NCI-H2171 treated with DMSO at 0.1 percent for 48 hours (cell line): ENCODE measurements around the gene STK38L.

Experiments
- DNase-seq: peaks from one replicate; lab custom pipeline; 2025; lab: John Stamatoyannopoulos, UW

Gene STK38L

DNA sequence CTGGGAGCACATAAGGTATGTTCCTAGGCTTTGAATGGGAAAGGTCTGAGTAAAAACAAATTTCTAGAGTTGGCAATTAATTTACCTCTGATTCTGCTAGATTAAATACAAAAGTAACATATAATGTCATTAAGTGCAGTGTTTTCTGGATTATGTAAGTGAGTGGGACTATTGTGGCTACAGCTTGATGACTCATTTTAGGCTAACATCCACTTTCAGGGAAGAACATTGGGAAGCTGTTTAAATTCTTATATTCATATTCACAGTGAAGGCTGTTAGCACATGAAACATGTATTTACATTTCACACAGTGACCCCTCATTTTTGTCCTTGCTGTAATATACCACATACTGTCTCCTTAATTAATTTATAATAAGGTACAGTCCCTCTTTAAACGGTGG lies 75.3 kb downstream of the STK38L start:
- no peak for DNase-seq

DNA sequence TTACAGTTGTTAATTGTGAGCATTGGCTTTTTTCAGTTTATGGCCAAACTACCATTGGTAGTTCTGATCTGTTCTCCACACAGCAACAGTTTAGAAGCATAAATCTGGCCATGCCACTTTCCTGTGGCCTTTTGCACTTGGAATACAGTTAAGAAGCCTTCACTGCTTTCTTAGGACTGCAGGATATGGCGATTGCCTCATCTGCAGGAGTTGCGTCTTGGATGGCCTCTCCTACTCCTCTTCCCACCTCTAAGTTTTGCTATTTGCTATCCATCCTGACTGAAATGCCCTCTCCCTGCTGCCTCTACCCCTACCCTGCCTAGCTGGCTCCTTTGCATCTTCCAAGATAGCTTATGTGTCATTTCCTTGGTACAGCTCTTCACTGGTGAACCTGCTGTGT lies 75.8 kb downstream of the STK38L start:
- no peak for DNase-seq

DNA sequence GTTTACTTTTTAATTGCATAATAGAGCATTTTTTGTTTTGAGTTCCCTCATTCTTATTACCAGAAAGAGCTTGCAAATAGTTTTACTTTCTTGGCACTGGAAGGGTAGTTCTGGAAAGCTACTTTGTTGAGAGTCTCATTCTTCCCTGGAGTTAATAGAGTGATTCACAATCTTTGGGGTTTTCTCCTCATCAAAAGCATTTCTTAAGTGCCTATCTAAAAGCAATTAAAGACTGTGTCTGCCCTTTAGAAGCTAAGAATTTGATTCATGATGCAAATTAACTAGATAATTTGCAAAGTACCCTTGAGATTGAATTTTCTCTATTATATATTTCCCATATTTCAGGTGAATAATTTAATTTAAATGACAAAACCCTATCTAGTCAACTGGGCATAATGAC lies 80.4 kb downstream of the STK38L start:
- no peak for DNase-seq

DNA sequence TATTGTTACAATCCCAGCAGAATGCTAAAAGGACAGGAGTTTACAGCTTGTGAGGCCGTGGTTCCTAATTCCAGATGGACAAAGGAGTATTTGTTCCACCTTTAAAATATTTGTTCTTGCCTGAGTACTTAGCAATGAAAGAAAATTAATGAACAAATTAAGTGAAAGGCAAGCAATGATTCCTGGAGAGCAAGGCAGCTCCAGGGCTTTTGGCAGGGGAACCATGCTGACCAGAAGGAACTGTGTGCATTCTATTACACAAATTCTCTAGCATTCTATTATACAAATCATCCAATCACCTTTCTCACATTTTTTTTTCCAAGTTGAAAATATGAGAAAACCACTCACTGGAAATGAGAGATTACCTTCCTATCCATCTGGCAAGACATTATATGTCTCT lies 86.8 kb downstream of the STK38L start:
- DNase-seq: no peak

DNA sequence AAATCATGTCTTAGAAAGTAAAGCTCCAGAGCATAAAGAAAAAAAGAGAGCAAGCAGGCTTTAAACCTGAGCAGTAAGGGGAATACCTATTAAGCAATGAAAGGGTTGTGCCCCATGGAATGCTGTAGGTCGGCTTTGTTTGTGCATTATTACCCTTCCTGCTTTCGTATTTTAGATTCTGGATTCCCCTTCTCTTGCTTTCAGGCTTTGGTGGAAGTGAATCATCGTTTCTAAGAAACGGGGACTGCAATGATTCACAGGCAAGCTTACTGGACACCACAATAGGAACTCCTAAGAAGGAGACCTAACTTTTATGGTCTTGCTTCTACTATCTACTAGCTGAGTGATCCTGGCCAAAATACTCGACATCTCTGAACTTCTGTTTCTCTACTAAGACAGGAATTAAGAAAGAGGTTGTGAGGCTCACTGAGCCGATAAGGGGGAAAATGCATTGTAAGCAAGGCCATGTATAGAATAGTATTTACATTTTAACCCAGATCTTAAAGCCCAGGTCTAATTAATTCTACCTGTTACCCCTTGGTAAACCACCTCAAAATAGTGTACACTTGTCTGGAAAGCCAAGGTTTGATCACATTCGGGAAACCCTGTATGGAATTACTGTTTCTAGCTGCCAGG lies 87.3 kb downstream of the STK38L start:
- no peak for DNase-seq

DNA sequence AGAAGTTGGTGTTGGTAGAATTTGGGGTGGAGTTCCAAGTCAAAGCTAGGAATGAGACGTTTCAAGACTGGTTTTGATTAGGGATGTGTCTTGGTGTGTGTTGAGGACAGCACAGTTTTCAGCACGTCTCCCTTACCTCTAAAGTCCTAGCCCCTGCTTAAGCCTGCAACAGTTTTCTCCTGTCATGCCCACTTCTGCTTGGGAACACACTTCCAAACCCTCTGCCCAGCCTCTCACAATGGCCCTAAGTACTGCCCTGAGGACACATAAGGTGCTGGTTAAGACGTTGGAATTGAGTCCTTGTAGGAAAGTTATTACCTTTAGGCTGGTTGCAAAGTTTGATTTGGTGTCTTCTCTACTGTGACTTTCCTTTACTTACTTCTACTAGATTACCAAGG lies 87.8 kb downstream of the STK38L start:
- no peak for DNase-seq

DNA sequence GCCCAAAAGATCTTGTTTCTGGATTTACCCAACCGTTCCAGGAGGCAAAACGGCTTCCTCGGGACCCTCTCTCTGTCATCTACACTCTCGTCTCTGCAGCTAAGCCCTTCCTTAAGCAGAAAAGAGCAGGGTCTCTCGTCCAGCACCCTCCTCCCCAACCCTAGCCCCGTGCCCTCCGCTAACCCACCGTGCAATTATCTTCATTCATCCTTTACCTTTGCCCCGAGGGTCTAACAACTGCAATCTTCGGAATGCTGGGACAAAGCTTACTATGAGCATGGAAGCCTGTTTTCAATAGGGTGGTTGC lies 88.3 kb downstream of the STK38L start:
- DNase-seq: peak; percentile 78

DNA sequence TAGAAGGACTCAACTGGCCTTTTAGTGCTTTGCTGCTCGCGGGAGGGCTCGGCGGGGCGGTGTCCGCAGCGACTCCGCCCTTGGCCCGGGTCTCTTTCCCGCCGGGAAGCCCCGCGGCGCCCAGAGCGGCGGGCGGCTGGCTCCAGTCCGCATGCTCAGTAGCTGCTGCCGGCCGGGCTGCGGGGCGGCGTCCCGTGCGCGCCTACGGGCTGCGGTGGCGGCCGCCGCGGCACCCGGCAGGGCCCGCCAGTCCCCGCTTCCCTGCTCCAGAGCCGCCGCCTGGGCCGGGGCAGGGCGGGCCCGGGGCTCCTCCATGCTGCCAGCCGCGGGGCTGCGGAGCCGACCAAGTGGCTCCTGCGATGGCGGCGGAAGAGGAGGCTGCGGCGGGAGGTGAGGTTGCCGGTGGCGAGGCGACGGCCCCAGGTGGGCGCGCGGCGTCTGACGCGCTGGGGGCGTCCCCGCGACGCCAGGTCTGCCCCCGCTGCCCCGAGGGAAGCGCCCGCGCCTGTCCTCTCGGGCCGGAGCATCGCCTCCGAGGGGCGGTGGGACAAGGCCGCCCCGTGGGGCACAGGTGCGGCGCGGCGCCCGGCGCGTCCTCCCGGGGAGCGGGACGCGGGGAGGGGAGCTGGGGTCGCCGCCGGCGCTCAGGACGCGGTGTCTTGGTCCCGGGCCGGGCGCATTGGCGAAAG lies 88.8 kb downstream of the STK38L start, which contains the start of gene BMAL2:
Gene BMAL2, plus strand, starts transcription at position 123 of the 689 bp plus-strand sequence. Its CDS starts 237 bp downstream, at position 360.
- DNase-seq: peak; percentile 96

DNA sequence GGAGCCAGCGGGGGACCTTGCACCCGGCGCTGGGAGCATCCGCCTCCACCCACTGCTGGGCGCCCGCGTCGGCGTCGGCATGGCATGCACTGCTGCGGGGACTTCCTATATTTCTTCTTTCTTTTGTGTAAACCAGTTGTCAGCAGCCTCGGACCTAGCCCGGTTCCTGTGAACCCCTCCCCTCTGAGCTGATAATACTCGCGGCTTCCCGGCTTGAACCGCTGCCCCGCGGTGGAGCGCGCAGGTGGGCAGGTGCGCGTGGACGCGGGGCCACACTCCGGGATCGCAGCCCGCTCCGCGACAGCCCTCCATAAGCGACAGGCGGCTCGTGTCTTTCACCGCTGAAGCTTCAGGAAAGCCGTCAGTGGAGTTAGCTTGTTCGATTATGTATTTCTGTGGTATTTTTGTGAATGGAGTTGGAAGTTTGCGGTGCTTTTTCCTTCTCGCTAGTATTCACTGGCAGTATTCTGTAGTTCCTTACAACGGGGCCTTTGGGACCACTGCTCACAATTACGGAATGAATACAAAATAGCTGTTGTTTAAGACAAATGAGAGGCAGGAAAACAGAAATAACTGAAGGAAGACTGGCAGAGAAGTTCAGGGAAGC lies 89.4 kb downstream of the STK38L start:
- peak; percentile 85 for DNase-seq

DNA sequence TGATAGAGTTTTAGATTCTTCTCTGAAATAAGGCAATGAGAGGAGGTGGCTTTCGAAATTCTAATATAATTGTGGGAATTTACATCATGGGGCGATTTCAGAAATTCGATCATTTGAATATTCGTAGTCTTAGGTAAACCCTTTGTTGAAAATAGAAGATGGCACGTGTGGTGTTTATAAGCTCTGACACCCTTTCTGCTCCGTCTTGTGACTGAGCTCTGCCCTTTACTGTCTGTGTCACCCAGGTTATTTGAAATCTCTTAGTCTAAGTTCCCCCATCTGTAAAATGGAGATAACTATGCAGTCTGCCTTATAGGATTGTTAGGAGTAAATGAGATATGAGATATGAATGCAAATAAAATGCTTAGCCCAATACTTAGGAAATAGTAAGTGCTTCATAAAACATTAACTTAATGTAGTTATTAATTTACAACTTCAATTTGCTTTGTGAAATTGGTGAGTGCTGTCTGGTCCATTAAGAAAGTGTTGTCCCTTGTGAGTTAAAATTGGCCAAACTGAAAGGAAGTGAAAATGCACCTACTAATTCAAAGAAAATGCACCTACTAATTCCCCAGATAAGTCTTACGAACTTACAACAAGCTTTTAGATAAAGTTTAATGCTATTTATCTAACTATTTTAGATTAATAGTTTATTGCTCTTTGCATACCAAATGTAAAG lies 90.1 kb downstream of the STK38L start:
- DNase-seq: peak; percentile 72

DNA sequence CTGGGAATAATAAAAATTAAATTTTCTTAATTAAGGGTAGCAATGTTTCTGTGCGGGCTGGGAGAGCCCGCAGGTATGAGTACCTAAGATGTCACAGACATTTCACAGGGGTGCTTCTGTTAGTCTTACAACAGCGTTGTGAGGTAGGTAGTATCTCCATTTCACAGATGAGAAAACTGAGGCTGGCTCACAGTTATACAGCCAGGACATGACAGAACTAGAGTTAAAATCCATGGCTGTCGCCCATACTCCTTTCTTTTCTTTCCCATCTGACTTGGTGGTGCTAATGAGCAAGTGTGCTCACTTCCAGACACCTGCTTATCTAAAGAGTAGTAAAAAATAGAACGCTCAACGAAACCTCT lies 90.6 kb downstream of the STK38L start:
- DNase-seq: no peak

DNA sequence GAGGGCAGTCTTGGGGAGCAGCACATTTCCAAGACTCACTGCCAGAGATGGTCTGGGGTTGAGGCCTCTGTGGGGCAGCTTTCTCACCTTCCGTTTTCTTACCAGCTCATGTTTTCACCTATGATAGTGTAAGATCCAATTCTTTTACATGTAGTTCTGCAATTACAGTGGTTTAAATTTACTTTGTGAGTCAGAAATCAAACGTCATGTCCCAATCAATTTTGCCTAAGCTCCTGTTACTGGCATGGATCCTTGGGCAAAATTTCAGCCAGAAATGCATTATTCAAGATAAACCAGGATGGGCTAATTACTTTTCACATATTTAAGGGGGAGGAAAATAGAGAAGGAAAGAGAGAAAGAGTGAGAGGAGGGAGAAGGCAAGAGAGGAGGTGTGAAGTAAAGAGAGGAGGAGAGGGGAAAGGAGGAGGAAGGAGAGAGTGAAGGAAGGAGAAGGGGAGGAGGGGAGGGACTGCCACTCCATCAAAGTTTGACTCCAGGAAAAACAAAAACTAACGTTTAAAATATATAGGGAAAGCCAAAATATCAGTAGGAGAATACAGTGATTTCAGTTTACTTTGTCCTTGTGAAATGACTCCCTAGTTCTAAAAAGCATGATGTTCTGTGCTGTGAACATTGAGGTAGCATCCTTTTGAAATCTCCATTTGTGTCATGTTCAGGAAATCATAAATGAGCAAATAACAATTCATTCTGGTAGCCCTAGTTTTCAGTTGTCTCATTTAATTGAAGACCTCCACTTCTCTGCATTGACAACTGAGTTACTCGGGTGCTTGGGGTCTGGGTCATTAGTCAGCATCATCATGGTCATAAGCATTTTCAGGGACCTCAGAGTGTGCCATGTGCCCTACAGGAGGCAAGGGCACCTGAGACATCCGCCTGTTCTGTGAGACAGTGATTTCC lies 91.5 kb downstream of the STK38L start:
- no peak for DNase-seq

DNA sequence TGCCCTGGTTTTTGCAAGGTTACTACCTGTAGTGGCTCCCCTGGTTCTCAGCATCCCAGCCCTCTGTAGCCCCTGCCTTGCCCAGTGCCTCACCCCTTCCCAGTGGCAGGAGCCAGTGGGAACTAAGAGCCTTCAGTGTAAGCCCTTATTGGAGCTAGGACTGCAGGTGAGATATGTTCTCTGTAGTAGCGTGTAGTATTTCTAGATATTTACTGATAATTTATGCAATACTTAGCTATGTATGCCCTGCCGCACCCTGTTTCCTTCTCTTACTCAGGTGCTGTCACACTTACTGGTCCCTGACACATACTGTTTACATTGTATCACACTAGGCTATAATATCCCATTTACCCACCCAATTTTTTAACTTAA lies 92.2 kb downstream of the STK38L start:
- DNase-seq: no peak

DNA sequence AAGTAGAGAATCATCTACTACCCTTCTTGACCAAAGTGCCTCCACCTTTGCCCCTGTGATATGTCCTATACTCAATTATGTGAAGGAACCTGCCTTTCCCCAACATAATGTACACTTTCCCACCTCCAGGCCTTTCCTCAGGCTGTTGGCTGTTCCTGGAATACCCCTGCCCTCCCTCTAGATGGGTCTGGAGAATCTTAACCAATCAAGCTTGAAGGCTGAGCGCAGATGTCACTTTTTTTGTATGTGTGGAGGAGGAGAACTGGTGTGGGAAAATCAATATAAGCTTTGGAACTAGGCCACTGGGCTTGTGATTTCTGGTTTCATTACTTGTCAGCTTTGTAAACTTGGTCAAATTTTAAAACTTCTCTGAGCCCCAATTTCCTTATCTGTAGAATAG lies 93.3 kb downstream of the STK38L start:
- DNase-seq: peak; percentile 51

DNA sequence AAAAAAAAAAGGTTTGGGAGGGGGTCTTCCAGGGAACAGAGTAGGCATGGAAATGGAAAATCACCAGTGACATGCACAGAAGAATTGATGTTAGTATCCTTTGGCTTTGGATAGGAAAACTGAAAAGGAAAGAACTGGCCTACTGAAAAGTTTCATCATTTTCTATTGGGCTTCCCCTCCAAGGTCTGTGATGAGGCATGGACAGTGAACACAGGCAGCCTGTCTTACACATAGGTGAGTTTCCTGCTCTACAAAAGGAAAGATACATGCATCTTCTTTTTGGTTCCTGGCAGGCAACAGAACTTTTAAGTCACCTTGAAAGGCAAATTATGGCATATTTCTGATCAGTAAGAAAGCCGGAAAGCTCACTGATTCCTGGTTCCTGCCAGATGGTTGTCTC lies 94.4 kb downstream of the STK38L start:
- DNase-seq: no peak

DNA sequence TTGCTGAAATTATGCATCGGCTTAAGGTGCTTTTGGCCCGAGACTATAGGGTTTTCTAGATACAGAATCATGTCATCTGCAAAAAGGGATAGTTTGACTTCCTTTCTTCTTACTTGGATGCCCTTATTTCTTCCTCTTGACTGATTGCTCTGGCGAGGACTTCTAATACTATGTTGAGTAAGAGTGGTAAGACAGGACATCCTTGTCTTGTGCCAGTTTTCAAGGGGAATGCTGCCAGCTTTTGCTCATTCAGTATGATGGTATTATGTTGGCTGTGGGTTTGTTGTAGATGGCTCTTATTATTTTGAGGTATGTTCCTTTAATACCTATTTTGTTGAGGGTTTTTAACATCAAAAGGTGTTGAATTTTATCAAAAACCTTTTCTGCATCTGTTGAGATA lies 96.9 kb downstream of the STK38L start:
- DNase-seq: no peak

DNA sequence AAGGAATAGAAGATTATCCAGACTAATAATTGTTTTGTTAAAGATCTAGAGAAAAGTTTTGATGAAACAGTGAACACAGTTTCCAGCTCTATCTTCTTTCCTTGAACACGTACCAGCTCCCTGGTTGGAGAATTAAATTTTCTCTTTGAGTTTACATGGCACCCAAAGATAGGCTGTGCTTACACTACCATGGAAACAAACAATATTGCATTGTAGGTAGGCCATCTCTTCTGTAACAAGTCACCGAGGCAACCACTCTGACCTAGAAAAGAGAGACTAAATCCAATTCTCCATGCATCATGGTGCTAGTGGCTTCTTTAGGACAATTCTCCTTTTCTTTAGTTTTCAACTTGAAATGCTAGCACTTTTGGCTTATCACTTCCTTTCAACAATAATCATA lies 98.5 kb downstream of the STK38L start:
- no peak for DNase-seq

DNA sequence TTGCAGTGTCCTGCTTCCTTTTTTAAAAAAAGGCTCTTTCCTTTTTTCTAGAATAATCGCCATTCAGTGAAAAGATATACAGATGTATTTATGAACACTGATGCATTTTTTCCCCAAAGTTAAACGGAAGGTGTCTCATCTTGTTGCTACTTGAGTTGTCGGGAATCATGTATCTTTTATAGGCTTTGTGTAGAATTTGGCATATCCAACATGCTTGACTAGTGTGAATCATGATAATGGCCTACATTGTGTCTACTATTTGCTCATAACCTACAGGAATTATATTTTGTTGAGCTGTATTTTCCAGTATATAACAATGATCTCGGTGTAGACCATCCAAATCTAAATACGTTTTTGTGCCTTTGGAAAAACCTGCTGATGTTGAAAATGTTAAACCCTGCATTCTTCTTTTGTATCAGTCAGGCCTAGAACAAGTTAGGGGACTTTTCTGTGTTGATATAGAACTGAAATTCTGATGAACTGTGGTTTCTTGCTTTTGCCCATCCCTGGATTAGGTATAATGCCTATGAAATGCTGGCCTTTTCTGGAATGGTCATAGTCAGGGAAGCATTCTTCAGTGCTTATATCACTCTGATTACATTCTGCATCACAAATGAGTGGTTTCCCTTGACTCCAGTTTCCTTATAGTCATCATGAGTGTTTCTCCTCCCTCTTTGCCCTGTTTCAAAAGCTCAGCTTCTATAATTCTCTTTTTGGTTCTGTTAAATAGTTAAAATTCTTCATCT lies 99.3 kb downstream of the STK38L start:
- no peak for DNase-seq

DNA sequence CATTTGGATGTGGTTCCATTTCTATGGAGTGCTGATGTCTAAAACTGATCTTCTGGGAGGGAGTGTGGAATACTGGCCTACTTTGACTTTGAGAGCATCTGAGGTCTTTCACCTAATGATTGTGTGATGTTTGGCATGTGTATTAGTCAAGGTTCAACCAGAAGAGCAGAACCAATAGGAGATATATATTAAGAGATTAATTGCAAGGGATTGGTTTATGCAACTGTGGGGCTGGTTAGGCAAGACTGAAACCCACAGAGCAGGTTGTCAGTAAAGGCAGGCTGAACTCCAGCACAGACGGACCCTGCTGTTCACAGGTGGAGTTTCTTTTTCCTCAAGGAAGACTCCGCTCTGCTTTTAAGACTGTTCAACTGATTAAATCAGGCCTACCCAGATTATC lies 100.2 kb downstream of the STK38L start:
- no peak for DNase-seq

DNA sequence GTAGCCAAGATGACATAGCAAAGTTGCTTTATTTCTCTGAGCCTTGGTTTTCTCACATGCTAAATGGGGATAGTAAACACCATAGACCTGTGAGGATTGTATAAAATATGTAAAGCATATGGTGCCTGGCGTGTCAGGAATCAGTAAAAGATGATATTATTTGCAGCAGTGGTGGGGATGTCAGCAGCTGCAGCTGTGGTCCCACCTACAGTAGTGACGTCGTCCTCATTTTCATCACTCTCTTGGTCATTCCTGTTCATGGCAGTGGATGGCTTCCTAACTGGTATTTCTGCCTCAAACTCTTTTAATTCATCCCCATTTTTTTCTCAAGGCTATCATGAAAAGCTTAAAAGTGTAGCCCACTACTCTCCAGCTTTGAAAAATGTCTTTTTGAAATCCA lies 100.7 kb downstream of the STK38L start:
- peak; percentile 58 for DNase-seq

DNA sequence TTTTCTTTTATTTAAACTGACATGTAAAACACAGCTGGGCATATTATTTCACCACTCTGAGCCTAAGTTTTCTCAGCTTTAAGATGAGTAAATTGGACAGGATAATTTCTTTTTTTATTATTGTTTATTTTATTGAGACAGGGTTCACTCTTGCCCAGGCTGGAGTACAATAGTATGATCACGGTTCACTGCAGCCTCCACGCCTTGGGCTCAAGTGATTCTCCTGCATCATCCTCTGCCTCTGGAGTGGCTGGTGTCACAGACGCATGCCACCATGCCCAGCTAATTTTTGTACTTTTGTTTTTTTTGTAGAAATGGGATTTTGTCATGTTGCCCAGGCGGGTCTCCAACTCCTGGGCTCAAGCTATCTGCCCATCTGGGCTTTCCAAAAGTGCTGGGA lies 101.3 kb downstream of the STK38L start:
- no peak for DNase-seq
